Liver (tissue), 9 donors: ENCODE results near the gene IL1RAPL1. TPM values are rescaled to one million over a fixed set of nuclear protein-coding genes. Genes with fewer than 3 reads are reported as not detected.

Experiments used
- DNase-seq: peaks from one replicate; pipeline ENCODE4 v3.0.0-alpha.2; 2017; ENCODE audit warnings: low spot score
- H3K27ac ChIP-seq, 2 donors: one replicate each; pipeline ENCODE4 v1.7.0; 2013; ENCODE audit warnings: inconsistent platforms in 2 of 2, low read length in 2 of 2, control low read depth in 1 of 2, low read depth in 1 of 2, mild to moderate bottlenecking in 1 of 2
- H3K27me3 ChIP-seq, 4 donors: one replicate each; pipeline versions ENCODE4 v1.6.1 to v1.7.0; 2013; ENCODE audit warnings: low read length in 3 of 4, inconsistent platforms in 1 of 4, mild to moderate bottlenecking in 1 of 4, moderate library complexity in 1 of 4; ENCODE audit not compliant: control insufficient read depth in 4 of 4, insufficient read depth in 4 of 4
- H3K36me3 ChIP-seq, 4 donors: one replicate each; pipeline versions ENCODE4 v1.6.1 to v1.7.0; 2013; ENCODE audit warnings: low read length in 3 of 4, mild to moderate bottlenecking in 3 of 4, low read depth in 1 of 4, moderate library complexity in 1 of 4; ENCODE audit not compliant: control insufficient read depth in 4 of 4, insufficient read depth in 3 of 4
- H3K4me1 ChIP-seq, 4 donors: one replicate each; pipeline versions ENCODE4 v1.6.1 to v1.7.0; 2013; ENCODE audit warnings: low read length in 3 of 4, mild to moderate bottlenecking in 3 of 4, moderate library complexity in 1 of 4; ENCODE audit not compliant: control insufficient read depth in 4 of 4, insufficient read depth in 4 of 4
- H3K4me3 ChIP-seq, 3 donors: one replicate each; pipeline versions ENCODE4 v1.6.1 to v1.7.0; 2013; ENCODE audit warnings: low read length in 3 of 3, control low read depth in 1 of 3, low read depth in 1 of 3, mild to moderate bottlenecking in 1 of 3
- H3K9ac ChIP-seq, 2 donors: one replicate each; pipeline ENCODE4 v1.7.0; 2013; ENCODE audit warnings: low read length in 2 of 2, mild to moderate bottlenecking in 2 of 2, moderate library complexity in 2 of 2, control low read depth in 1 of 2, low read depth in 1 of 2
- H3K9me3 ChIP-seq, 4 donors: one replicate each; pipeline versions ENCODE4 v1.6.1 to v1.7.0; 2013; ENCODE audit warnings: low read length in 3 of 4; ENCODE audit not compliant: control insufficient read depth in 4 of 4
- ATF3 ChIP-seq: IDR thresholded peaks from 2 replicates; pipeline ENCODE4 v1.6.1; 2016; ENCODE audit warnings: antibody characterized with exemption
- EGR1 ChIP-seq, 2 donors: IDR thresholded peaks; 2 replicates each; pipeline ENCODE4 v1.6.1; 2016 to 2018; ENCODE audit warnings: antibody characterized with exemption in 2 of 2, low read depth in 2 of 2
- FOXA1 ChIP-seq: IDR thresholded peaks from 2 replicates; pipeline ENCODE4 v1.6.1; 2016; ENCODE audit warnings: antibody characterized with exemption
- FOXA2 ChIP-seq: IDR thresholded peaks from 2 replicates; pipeline ENCODE4 v1.6.1; 2016; ENCODE audit warnings: antibody characterized with exemption
- GABPA ChIP-seq, 2 donors: IDR thresholded peaks in 1 of 2; conservative IDR thresholded peaks in 1 of 2; 2 replicates each; pipeline ENCODE4 v1.6.1; 2016; ENCODE audit warnings: antibody characterized with exemption in 2 of 2, mild to moderate bottlenecking in 1 of 2, moderate library complexity in 1 of 2
- HNF4A ChIP-seq, 2 donors: conservative IDR thresholded peaks; 2 replicates each; pipeline ENCODE4 v1.6.1; 2016; ENCODE audit warnings: antibody characterized with exemption in 2 of 2, mild to moderate bottlenecking in 2 of 2
- HNF4G ChIP-seq: IDR thresholded peaks from 2 replicates; pipeline ENCODE4 v1.6.1; 2016; ENCODE audit warnings: antibody characterized with exemption
- JUND ChIP-seq, 2 donors: IDR thresholded peaks; 2 replicates each; pipeline ENCODE4 v1.6.1; 2016; ENCODE audit warnings: antibody characterized with exemption in 2 of 2
- NR2F2 ChIP-seq: IDR thresholded peaks from 2 replicates; pipeline ENCODE4 v1.6.1; 2016; ENCODE audit warnings: antibody characterized with exemption
- RAD21 ChIP-seq, 2 donors: IDR thresholded peaks; 2 replicates each; pipeline ENCODE4 v1.6.1; 2016; ENCODE audit warnings: antibody characterized with exemption in 2 of 2, mild to moderate bottlenecking in 2 of 2
- RXRA ChIP-seq, 2 donors: IDR thresholded peaks; 2 replicates each; pipeline ENCODE4 v1.6.1; 2017 to 2018; ENCODE audit warnings: antibody characterized with exemption in 2 of 2, mild to moderate bottlenecking in 1 of 2
- SP1 ChIP-seq: IDR thresholded peaks from 2 replicates; pipeline ENCODE4 v1.6.1; 2018; ENCODE audit warnings: antibody characterized with exemption, mild to moderate bottlenecking
- YY1 ChIP-seq: IDR thresholded peaks from 2 replicates; pipeline ENCODE4 v1.6.1; 2016; ENCODE audit warnings: antibody characterized with exemption, mild to moderate bottlenecking
- WGBS: extraction: QIAGEN DNeasy Blood & Tissue Kit; methylation state at CpG from one replicate; pipeline ENCODE4 v1.1.7; 2013; 5-methylcytosine and 5-hydroxymethylcytosine counted together
- polyA plus RNA-seq, 2 donors: library from polyadenylated mRNA; stranded (reverse) in 1 of 2; unstranded in 1 of 2; fragments of 200-250 nt in 1 of 2; fragments of >200 nt in 1 of 2; fragmentation: Nextera tagmentation in 1 of 2; extraction: Ambion mirVana in 1 of 2; gene quantifications; one replicate each; pipeline versions ENCODE4 v1.2.1 to v1.2.3, GENCODE V29; 2013 to 2015
- total RNA-seq, 2 donors: library from RNA; depleted of rRNA; stranded (reverse); fragments of >200 nt; gene quantifications; one replicate each; pipeline ENCODE4 v1.2.3, GENCODE V29; 2014
- TF ChIP-seq, protein P1 (sequence below): IDR thresholded peaks from 2 replicates; pipeline ENCODE4 v1.6.1; 2016; ENCODE audit warnings: antibody characterized with exemption, mild to moderate bottlenecking
- TF ChIP-seq, protein P2 (sequence below): IDR thresholded peaks from 2 replicates; pipeline ENCODE4 v1.6.1; 2016; ENCODE audit warnings: antibody characterized with exemption
- TF ChIP-seq, protein P3 (sequence below): IDR thresholded peaks from 2 replicates; pipeline ENCODE4 v1.6.1; 2016; ENCODE audit warnings: antibody characterized with exemption
- donor health status: healthy.
- donor health status: healthy.
- donor health status: healthy.
- donor health status: healthy.
- donor health status: healthy.

The IL1RAPL1 gene
- total and polyA plus RNA-seq, 4 donors, result 0.08 to 0.33 TPM; not detected in 2

GRCh38 chrX:29496636-29497180, 909.5 kb downstream of the IL1RAPL1 start:
- no peak for TF ChIP-seq FOXA2
- no peak for TF ChIP-seq YY1
- TF ChIP-seq, protein P1, sequence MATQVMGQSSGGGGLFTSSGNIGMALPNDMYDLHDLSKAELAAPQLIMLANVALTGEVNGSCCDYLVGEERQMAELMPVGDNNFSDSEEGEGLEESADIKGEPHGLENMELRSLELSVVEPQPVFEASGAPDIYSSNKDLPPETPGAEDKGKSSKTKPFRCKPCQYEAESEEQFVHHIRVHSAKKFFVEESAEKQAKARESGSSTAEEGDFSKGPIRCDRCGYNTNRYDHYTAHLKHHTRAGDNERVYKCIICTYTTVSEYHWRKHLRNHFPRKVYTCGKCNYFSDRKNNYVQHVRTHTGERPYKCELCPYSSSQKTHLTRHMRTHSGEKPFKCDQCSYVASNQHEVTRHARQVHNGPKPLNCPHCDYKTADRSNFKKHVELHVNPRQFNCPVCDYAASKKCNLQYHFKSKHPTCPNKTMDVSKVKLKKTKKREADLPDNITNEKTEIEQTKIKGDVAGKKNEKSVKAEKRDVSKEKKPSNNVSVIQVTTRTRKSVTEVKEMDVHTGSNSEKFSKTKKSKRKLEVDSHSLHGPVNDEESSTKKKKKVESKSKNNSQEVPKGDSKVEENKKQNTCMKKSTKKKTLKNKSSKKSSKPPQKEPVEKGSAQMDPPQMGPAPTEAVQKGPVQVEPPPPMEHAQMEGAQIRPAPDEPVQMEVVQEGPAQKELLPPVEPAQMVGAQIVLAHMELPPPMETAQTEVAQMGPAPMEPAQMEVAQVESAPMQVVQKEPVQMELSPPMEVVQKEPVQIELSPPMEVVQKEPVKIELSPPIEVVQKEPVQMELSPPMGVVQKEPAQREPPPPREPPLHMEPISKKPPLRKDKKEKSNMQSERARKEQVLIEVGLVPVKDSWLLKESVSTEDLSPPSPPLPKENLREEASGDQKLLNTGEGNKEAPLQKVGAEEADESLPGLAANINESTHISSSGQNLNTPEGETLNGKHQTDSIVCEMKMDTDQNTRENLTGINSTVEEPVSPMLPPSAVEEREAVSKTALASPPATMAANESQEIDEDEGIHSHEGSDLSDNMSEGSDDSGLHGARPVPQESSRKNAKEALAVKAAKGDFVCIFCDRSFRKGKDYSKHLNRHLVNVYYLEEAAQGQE, result no peak
- no peak for TF ChIP-seq SP1
- TF ChIP-seq EGR1 (IDR thresholded peaks at IDR 0.05; ENCODE audit: low read depth in 2 of 2), result no peak
- TF ChIP-seq GABPA (IDR thresholded peaks at IDR 0.05 in 1 of 2, conservative IDR thresholded peaks at IDR 0.05 in 1 of 2), result no peak
- TF ChIP-seq HNF4A (conservative IDR thresholded peaks at IDR 0.05), result no peak
- TF ChIP-seq, protein P2, sequence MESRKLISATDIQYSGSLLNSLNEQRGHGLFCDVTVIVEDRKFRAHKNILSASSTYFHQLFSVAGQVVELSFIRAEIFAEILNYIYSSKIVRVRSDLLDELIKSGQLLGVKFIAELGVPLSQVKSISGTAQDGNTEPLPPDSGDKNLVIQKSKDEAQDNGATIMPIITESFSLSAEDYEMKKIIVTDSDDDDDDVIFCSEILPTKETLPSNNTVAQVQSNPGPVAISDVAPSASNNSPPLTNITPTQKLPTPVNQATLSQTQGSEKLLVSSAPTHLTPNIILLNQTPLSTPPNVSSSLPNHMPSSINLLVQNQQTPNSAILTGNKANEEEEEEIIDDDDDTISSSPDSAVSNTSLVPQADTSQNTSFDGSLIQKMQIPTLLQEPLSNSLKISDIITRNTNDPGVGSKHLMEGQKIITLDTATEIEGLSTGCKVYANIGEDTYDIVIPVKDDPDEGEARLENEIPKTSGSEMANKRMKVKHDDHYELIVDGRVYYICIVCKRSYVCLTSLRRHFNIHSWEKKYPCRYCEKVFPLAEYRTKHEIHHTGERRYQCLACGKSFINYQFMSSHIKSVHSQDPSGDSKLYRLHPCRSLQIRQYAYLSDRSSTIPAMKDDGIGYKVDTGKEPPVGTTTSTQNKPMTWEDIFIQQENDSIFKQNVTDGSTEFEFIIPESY, result no peak
- TF ChIP-seq HNF4G, result no peak
- TF ChIP-seq FOXA1, result no peak
- TF ChIP-seq RXRA (IDR thresholded peaks at IDR 0.05), result no peak
- no peak for TF ChIP-seq ATF3
- no peak for TF ChIP-seq JUND (IDR thresholded peaks at IDR 0.05)
- TF ChIP-seq, protein P3, sequence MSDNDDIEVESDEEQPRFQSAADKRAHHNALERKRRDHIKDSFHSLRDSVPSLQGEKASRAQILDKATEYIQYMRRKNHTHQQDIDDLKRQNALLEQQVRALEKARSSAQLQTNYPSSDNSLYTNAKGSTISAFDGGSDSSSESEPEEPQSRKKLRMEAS, result no peak
- TF ChIP-seq NR2F2, result no peak
- H3K4me1 ChIP-seq, result no peaks in the 10 kb centered on the region
- H3K9me3 ChIP-seq, result no peaks in the 10 kb centered on the region
- H3K27ac ChIP-seq, result no peak overlapping the region
- WGBS, result 76% methylated on average over 2 of the region's 2 CpGs
- no peak overlapping the region for H3K9ac ChIP-seq
- no peaks in the 10 kb centered on the region for H3K36me3 ChIP-seq
- no peaks in the 10 kb centered on the region for H3K27me3 ChIP-seq
- H3K4me3 ChIP-seq, result no peak overlapping the region
- no peak for DNase-seq

GRCh38 chrX:29506729-29507128, 919.5 kb downstream of the IL1RAPL1 start:
- Histone ChIP-seq H3K27me3 (no peaks in the 10 kb centered on the region), H3K36me3 (no peaks in the 10 kb centered on the region), H3K4me1 (no peaks in the 10 kb centered on the region), H3K9ac (no peak overlapping the region), H3K4me3 (no peak overlapping the region), H3K27ac (no peak overlapping the region), H3K9me3 (no peaks in the 10 kb centered on the region)
- DNase-seq, result no peak
- 96% methylated on average over 1 of the region's 1 CpG for WGBS
- TF ChIP-seq EGR1 (IDR thresholded peaks at IDR 0.05; ENCODE audit: low read depth in 2 of 2) (no peak), HNF4A (conservative IDR thresholded peaks at IDR 0.05) (no peak), RAD21 (IDR thresholded peaks at IDR 0.05) (no peak), RXRA (IDR thresholded peaks at IDR 0.05) (no peak), ATF3 (no peak)
- TF ChIP-seq, protein P2, result no peak
